HG03521 (cell line): ENCODE results near the gene CAPN9.
"Not testable (repeated sequence)": the region's sequence is repeated elsewhere in the genome, so short reads cannot be mapped to it uniquely, and the experiment has no call there.

Experiments
- ATAC-seq: cut with Tn5 transposase; IDR thresholded peaks from one replicate; pipeline ENCODE4 v1.9.1; 2021; ENCODE audit warnings: mild to moderate bottlenecking, moderate library complexity; ENCODE audit not compliant: unreplicated experiment

The CAPN9 gene

GRCh38 chr1:230822092-230822581 is 74.9 kb downstream of the CAPN9 start:
- ATAC-seq: no peak

GRCh38 chr1:230823426-230823825 is 76.2 kb downstream of the CAPN9 start:
- no peak for ATAC-seq

- no peak for ATAC-seq
Measured at GRCh38 chr1:230823931-230824381, 76.8 kb downstream of the CAPN9 start.

GRCh38 chr1:230824551-230824918 is 77.3 kb downstream of the CAPN9 start:
- no peak for ATAC-seq

- ATAC-seq: no peak
Measured at GRCh38 chr1:230824919-230825721, 77.9 kb downstream of the CAPN9 start.

- no peak for ATAC-seq
Measured at GRCh38 chr1:230825761-230826160, 78.6 kb downstream of the CAPN9 start.

- no peak for ATAC-seq
Measured at GRCh38 chr1:230826166-230826875, 79.1 kb downstream of the CAPN9 start.

GRCh38 chr1:230827081-230827681 is 80.0 kb downstream of the CAPN9 start:
- no peak for ATAC-seq

GRCh38 chr1:230827801-230828200 is 80.6 kb downstream of the CAPN9 start:
- no peak for ATAC-seq

- no peak for ATAC-seq
Measured at GRCh38 chr1:230828421-230828820, 81.2 kb downstream of the CAPN9 start.

- no peak for ATAC-seq
Measured at GRCh38 chr1:230831771-230832170, 84.6 kb downstream of the CAPN9 start.

- ATAC-seq: no peak
Measured at GRCh38 chr1:230832476-230832875, 85.3 kb downstream of the CAPN9 start.

- no peak for ATAC-seq
Measured at GRCh38 chr1:230833511-230833910, 86.3 kb downstream of the CAPN9 start.

GRCh38 chr1:230834292-230834691 is 87.1 kb downstream of the CAPN9 start:
- ATAC-seq: no peak

GRCh38 chr1:230836347-230836746 is 89.2 kb downstream of the CAPN9 start:
- no peak for ATAC-seq

GRCh38 chr1:230836793-230837192 is 89.6 kb downstream of the CAPN9 start:
- no peak for ATAC-seq

- no peak for ATAC-seq
Measured at GRCh38 chr1:230839173-230839572, 92.0 kb downstream of the CAPN9 start.

GRCh38 chr1:230842801-230843200 is 95.6 kb downstream of the CAPN9 start:
- no peak for ATAC-seq

GRCh38 chr1:230843503-230844309 is 96.5 kb downstream of the CAPN9 start:
- no peak for ATAC-seq

GRCh38 chr1:230844561-230844960 is 97.4 kb downstream of the CAPN9 start:
- no peak for ATAC-seq

- not testable (repeated sequence) for ATAC-seq
Measured at GRCh38 chr1:230845184-230845583, 98.0 kb downstream of the CAPN9 start.
